Subcutaneous abdominal adipose tissue (tissue), 5 donors: ENCODE data around the gene DLK1.

Experiments
- H3K27ac ChIP-seq: one replicate; pipeline ENCODE4 v1.7.0; 2013; ENCODE audit warnings: low read depth, mild to moderate bottlenecking, inconsistent platforms, low read length, moderate library complexity
- H3K27me3 ChIP-seq, 5 donors: one replicate each; pipeline ENCODE4 v1.7.0; 2013; ENCODE audit warnings: low read length in 5 of 5, inconsistent platforms in 1 of 5; ENCODE audit not compliant: control insufficient read depth in 5 of 5, insufficient read depth in 4 of 5
- H3K36me3 ChIP-seq, 5 donors: one replicate each; pipeline ENCODE4 v1.7.0; 2013; ENCODE audit warnings: low read length in 5 of 5; ENCODE audit not compliant: control insufficient read depth in 5 of 5, insufficient read depth in 5 of 5
- H3K4me1 ChIP-seq, 5 donors: one replicate each; pipeline ENCODE4 v1.7.0; 2013; ENCODE audit warnings: low read length in 5 of 5, mild to moderate bottlenecking in 3 of 5, moderate library complexity in 1 of 5; ENCODE audit not compliant: control insufficient read depth in 5 of 5, insufficient read depth in 5 of 5
- H3K4me3 ChIP-seq, 5 donors: one replicate each; pipeline ENCODE4 v1.7.0; 2013; ENCODE audit warnings: low read length in 5 of 5, low read depth in 1 of 5
- H3K9ac ChIP-seq, 5 donors: one replicate each; pipeline ENCODE4 v1.7.0; 2013; ENCODE audit warnings: low read length in 5 of 5, mild to moderate bottlenecking in 4 of 5, moderate library complexity in 3 of 5
- H3K9me3 ChIP-seq, 5 donors: one replicate each; pipeline ENCODE4 v1.7.0; 2013; ENCODE audit warnings: low read length in 5 of 5; ENCODE audit not compliant: control insufficient read depth in 5 of 5
- donor health status: healthy.
- donor health status: healthy.
- donor health status: healthy.
- donor health status: healthy.
- donor health status: healthy.

The DLK1 gene

GRCh38 chr14:100692859-100693558, 33.7 kb upstream of the DLK1 start:
- H3K27ac ChIP-seq = no peak overlapping the region
- no peaks in the 10 kb centered on the region for H3K36me3 ChIP-seq
- no peaks in the 10 kb centered on the region for H3K9me3 ChIP-seq
- H3K9ac ChIP-seq = no peak overlapping the region
- peaks cover 5 to 18% (median 7%) of the 10 kb centered on the region in 5 donors for H3K27me3 ChIP-seq
- H3K4me1 ChIP-seq = peaks cover 0 to 3% (median 0%) of the 10 kb centered on the region in 5 donors
- no peak overlapping the region for H3K4me3 ChIP-seq

- no peaks in the 10 kb centered on the region for H3K36me3 ChIP-seq
- H3K4me3 ChIP-seq = no peak overlapping the region
- H3K9me3 ChIP-seq = no peaks in the 10 kb centered on the region
- no peak overlapping the region for H3K27ac ChIP-seq
- H3K27me3 ChIP-seq = peaks cover 3 to 20% (median 9%) of the 10 kb centered on the region in 5 donors
- no peak overlapping the region for H3K9ac ChIP-seq
- peaks cover 0 to 3% (median 0%) of the 10 kb centered on the region in 5 donors for H3K4me1 ChIP-seq
Observed at GRCh38 chr14:100693877-100694578, 32.7 kb upstream of the DLK1 start.

- peaks cover 0 to 3% (median 0%) of the 10 kb centered on the region in 5 donors for H3K9me3 ChIP-seq
- H3K27me3 ChIP-seq = peaks cover 0 to 22% (median 10%) of the 10 kb centered on the region in 5 donors
- H3K4me1 ChIP-seq = no peaks in the 10 kb centered on the region
- no peak overlapping the region for H3K4me3 ChIP-seq
- H3K36me3 ChIP-seq = no peaks in the 10 kb centered on the region
- no peak overlapping the region for H3K27ac ChIP-seq
- no peak overlapping the region for H3K9ac ChIP-seq
Observed at GRCh38 chr14:100694579-100695422, 31.9 kb upstream of the DLK1 start.

GRCh38 chr14:100695423-100695738, 31.3 kb upstream of the DLK1 start:
- Histone ChIP-seq H3K9ac (no peak overlapping the region), H3K4me3 (no peak overlapping the region), H3K27me3 (peaks cover 0 to 22% (median 10%) of the 10 kb centered on the region in 5 donors), H3K9me3 (peaks cover 0 to 3% (median 0%) of the 10 kb centered on the region in 5 donors), H3K4me1 (no peaks in the 10 kb centered on the region), H3K36me3 (no peaks in the 10 kb centered on the region), H3K27ac (no peak overlapping the region)

GRCh38 chr14:100696008-100696407, 30.7 kb upstream of the DLK1 start:
- H3K4me3 ChIP-seq = no peak overlapping the region
- peaks cover 0 to 3% (median 0%) of the 10 kb centered on the region in 5 donors for H3K9me3 ChIP-seq
- no peak overlapping the region for H3K9ac ChIP-seq
- no peaks in the 10 kb centered on the region for H3K36me3 ChIP-seq
- H3K27ac ChIP-seq = no peak overlapping the region
- peaks cover 0 to 20% (median 7%) of the 10 kb centered on the region in 5 donors for H3K27me3 ChIP-seq
- no peaks in the 10 kb centered on the region for H3K4me1 ChIP-seq

- Histone ChIP-seq H3K27me3 (peaks cover 0 to 16% (median 7%) of the 10 kb centered on the region in 5 donors), H3K27ac (no peak overlapping the region)
Observed at GRCh38 chr14:100696590-100696989, 30.1 kb upstream of the DLK1 start.

GRCh38 chr14:100698066-100698465, 28.6 kb upstream of the DLK1 start:
- Histone ChIP-seq H3K27me3 (peaks cover 0 to 16% (median 5%) of the 10 kb centered on the region in 5 donors), H3K9ac (no peak overlapping the region), H3K4me3 (no peak overlapping the region), H3K27ac (no peak overlapping the region), H3K9me3 (peaks cover 0 to 3% (median 0%) of the 10 kb centered on the region in 5 donors), H3K4me1 (no peaks in the 10 kb centered on the region), H3K36me3 (no peaks in the 10 kb centered on the region)

More at GRCh38 chr14:100696590-100696989, 30.1 kb upstream of the DLK1 start:
- H3K4me3 ChIP-seq = no peak overlapping the region
- H3K4me1 ChIP-seq = no peaks in the 10 kb centered on the region
- H3K36me3 ChIP-seq = no peaks in the 10 kb centered on the region
- H3K9ac ChIP-seq = no peak overlapping the region
- H3K9me3 ChIP-seq = peaks cover 0 to 3% (median 0%) of the 10 kb centered on the region in 5 donors

- no peaks in the 10 kb centered on the region for H3K36me3 ChIP-seq
- peaks cover 0 to 3% (median 0%) of the 10 kb centered on the region in 5 donors for H3K9me3 ChIP-seq
- no peak overlapping the region for H3K4me3 ChIP-seq
- H3K27me3 ChIP-seq = peaks cover 0 to 16% (median 5%) of the 10 kb centered on the region in 5 donors
- H3K9ac ChIP-seq = no peak overlapping the region
- H3K4me1 ChIP-seq = no peaks in the 10 kb centered on the region
- no peak overlapping the region for H3K27ac ChIP-seq
Observed at GRCh38 chr14:100698666-100699448, 27.8 kb upstream of the DLK1 start.

GRCh38 chr14:100701314-100701713, 25.4 kb upstream of the DLK1 start:
- Histone ChIP-seq H3K27me3 (peaks cover 0 to 21% (median 9%) of the 10 kb centered on the region in 5 donors), H3K9ac (no peak overlapping the region), H3K4me3 (no peak overlapping the region), H3K27ac (no peak overlapping the region), H3K9me3 (peaks cover 0 to 3% (median 0%) of the 10 kb centered on the region in 5 donors), H3K4me1 (no peaks in the 10 kb centered on the region), H3K36me3 (no peaks in the 10 kb centered on the region)
